22Rv1 (cell line): ENCODE data around the gene KLHL29.

Experiments used
- ZFX ChIP-seq: fragments of 450-650 bp; IDR thresholded peaks from 2 replicates; pipeline ENCODE4 v1.6.1; 2017; ENCODE audit warnings: antibody characterized with exemption, borderline replicate concordance
- TF ChIP-seq, protein P1 (sequence below): fragments of 450-650 bp; IDR thresholded peaks from 2 replicates; pipeline ENCODE4 v1.5.1; 2017; ENCODE audit warnings: mild to moderate bottlenecking

DNA sequence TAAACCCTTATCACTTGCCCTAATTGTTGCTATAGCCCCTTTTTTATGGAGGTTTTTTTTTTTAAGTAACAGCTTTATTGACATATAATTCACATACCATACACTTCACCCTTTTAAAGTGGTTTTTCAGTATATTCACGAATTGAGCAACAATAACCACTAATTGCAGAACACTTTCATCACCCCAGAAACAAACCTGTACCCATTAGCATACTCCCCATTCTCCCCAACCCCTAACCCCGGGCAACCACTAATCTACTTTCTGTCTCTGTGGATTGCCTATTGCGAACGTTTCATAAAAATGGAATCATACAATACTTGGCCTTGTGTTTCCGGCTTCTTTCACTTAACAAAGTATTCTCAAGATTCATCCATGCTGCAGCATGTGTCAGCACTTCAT, 328.4 kb downstream of the KLHL29 start:
- TF ChIP-seq, protein P1, sequence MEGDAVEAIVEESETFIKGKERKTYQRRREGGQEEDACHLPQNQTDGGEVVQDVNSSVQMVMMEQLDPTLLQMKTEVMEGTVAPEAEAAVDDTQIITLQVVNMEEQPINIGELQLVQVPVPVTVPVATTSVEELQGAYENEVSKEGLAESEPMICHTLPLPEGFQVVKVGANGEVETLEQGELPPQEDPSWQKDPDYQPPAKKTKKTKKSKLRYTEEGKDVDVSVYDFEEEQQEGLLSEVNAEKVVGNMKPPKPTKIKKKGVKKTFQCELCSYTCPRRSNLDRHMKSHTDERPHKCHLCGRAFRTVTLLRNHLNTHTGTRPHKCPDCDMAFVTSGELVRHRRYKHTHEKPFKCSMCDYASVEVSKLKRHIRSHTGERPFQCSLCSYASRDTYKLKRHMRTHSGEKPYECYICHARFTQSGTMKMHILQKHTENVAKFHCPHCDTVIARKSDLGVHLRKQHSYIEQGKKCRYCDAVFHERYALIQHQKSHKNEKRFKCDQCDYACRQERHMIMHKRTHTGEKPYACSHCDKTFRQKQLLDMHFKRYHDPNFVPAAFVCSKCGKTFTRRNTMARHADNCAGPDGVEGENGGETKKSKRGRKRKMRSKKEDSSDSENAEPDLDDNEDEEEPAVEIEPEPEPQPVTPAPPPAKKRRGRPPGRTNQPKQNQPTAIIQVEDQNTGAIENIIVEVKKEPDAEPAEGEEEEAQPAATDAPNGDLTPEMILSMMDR: no peak
- TF ChIP-seq ZFX: no peak
